Vagina (tissue), 2 donors: Measurements from ENCODE around the gene XPO5. TPM values are rescaled to one million over a fixed set of nuclear protein-coding genes. Genes with fewer than 3 reads are reported as not detected.

Experiments used
- DNase-seq, 2 donors: peaks; one replicate each; pipeline ENCODE4 v3.0.0-alpha.2; 2017; ENCODE audit errors: extremely low spot score in 2 of 2
- H3K27ac ChIP-seq: fragments of 200-600 bp; sonication (generic); one replicate; pipeline ENCODE4 v1.5.1; 2019
- H3K27me3 ChIP-seq: fragments of 200-600 bp; sonication (generic); one replicate; pipeline ENCODE4 v1.5.1; 2019
- H3K36me3 ChIP-seq, 2 donors: fragments of 200-600 bp; sonication (generic); one replicate each; pipeline ENCODE4 v1.5.1; 2017 to 2019
- H3K4me1 ChIP-seq: fragments of 200-600 bp; sonication (generic); one replicate; pipeline ENCODE4 v1.5.1; 2019
- H3K4me3 ChIP-seq, 2 donors: fragments of 200-600 bp; sonication (generic); 1 replicate in 1 of 2; 2 replicates in 1 of 2; pipeline ENCODE4 v1.5.1; 2016 to 2019
- H3K9me3 ChIP-seq: fragments of 200-600 bp; sonication (generic); one replicate; pipeline ENCODE4 v1.5.1; 2019
- POLR2A ChIP-seq, 2 donors: fragments of 450-650 bp; IDR thresholded peaks; one replicate each; pipeline ENCODE4 v1.6.1; 2017; ENCODE audit warnings: antibody characterized with exemption in 2 of 2, mild to moderate bottlenecking in 2 of 2, moderate library complexity in 2 of 2
- POLR2AphosphoS5 ChIP-seq, 2 donors: sonication (generic); formaldehyde crosslinking; IDR thresholded peaks; one replicate each; pipeline ENCODE4 v1.9.0; 2017; ENCODE audit warnings: antibody characterized with exemption in 2 of 2, mild to moderate bottlenecking in 2 of 2, low read depth in 1 of 2; ENCODE audit not compliant: insufficient read depth in 1 of 2
- intact Hi-C: fragments of 100-400 bp; cut with DNase I; formaldehyde crosslinking; loops from one replicate; pipeline ENCODE4 v1.15.1; 2023
- small RNA-seq: library from RNA; depleted of rRNA; stranded (forward); fragments of <200 nt; gene quantifications from one replicate; pipeline ENCODE3, GENCODE V24; 2016
- total RNA-seq: library from RNA; depleted of rRNA; stranded (reverse); fragments of >200 nt; gene quantifications from one replicate; pipeline ENCODE4 v1.2.3, GENCODE V29; 2016
- TF ChIP-seq, protein P1 (sequence below), 3 experiments: fragments of 450-650 bp in 2 of 3; fragments of 200-600 bp in 1 of 3; sonication (generic) in 1 of 3; IDR thresholded peaks; one replicate each; pipeline ENCODE4 v1.5.1; 2017 to 2019; ENCODE audit warnings: antibody characterized with exemption in 3 of 3, mild to moderate bottlenecking in 2 of 3, moderate library complexity in 2 of 3

XPO5 gene
- total RNA-seq, 1 donor from 2014 or later, result 24.3 TPM

DNA sequence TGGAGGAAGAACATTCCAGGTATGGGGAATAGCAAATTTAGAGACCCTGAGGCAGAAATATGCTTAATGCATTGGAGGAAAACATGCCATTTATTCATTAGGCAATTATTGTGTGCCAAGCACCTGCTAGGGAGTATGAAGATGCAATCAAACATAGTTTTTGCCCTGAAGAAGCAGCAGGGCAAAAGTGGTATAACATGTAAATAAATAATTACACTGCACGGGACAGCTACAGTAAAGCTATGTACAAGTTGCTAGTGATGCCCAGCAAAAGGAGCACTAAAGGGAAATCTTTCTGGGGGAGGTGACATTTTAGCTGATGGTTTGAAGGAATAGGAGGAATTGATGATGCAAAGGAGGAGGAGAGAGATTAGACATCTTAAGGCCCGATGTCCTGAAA is 99.1 kb downstream of the XPO5 start:
- H3K27me3 ChIP-seq, result no peaks in the 10 kb centered on the region
- H3K4me1 ChIP-seq, result peaks cover 38% of the 10 kb centered on the region
- intact Hi-C loops, result no loop called here
- DNase-seq, result no peak
- TF ChIP-seq POLR2A (IDR thresholded peaks at IDR 0.05) (no peak), POLR2AphosphoS5 (IDR thresholded peaks at IDR 0.05; ENCODE audit: insufficient read depth in 1 of 2, low read depth in 1 of 2) (no peak)
- TF ChIP-seq, protein P1, sequence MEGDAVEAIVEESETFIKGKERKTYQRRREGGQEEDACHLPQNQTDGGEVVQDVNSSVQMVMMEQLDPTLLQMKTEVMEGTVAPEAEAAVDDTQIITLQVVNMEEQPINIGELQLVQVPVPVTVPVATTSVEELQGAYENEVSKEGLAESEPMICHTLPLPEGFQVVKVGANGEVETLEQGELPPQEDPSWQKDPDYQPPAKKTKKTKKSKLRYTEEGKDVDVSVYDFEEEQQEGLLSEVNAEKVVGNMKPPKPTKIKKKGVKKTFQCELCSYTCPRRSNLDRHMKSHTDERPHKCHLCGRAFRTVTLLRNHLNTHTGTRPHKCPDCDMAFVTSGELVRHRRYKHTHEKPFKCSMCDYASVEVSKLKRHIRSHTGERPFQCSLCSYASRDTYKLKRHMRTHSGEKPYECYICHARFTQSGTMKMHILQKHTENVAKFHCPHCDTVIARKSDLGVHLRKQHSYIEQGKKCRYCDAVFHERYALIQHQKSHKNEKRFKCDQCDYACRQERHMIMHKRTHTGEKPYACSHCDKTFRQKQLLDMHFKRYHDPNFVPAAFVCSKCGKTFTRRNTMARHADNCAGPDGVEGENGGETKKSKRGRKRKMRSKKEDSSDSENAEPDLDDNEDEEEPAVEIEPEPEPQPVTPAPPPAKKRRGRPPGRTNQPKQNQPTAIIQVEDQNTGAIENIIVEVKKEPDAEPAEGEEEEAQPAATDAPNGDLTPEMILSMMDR (IDR thresholded peaks at IDR 0.05), result no peak
- peak overlapping the region; percentile 90 for H3K27ac ChIP-seq
- H3K36me3 ChIP-seq, result no peaks in the 10 kb centered on the region
- H3K9me3 ChIP-seq, result no peaks in the 10 kb centered on the region
- H3K4me3 ChIP-seq, result peak overlapping the region; percentile 67 to 90

DNA sequence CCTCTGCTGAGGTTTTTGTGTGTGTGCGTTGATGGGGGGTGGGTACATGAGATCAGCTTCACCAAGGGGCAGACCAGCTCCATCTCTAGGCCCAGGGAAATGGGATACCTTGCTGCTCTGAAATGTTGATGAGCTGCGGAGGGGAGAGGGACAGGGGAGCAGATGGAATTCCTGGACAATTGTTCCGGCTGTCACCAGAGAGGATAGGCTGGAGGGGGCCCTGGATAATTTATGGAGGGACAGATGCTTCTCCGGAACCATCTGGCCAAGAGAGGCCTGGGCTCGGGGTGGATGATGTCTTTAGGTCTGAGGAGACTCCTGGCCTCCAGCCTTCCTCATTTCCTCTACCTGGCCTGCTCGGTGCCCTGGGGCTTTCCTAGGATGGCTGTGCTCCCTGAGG is 100.3 kb downstream of the XPO5 start:
- Histone ChIP-seq H3K9me3 (no peaks in the 10 kb centered on the region), H3K36me3 (no peaks in the 10 kb centered on the region), H3K4me1 (peaks cover 27% of the 10 kb centered on the region), H3K4me3 (no peak overlapping the region), H3K27me3 (no peaks in the 10 kb centered on the region), H3K27ac (no peak overlapping the region)
- TF ChIP-seq POLR2AphosphoS5 (IDR thresholded peaks at IDR 0.05; ENCODE audit: insufficient read depth in 1 of 2, low read depth in 1 of 2), result no peak
- intact Hi-C loops, result no loop called here
- DNase-seq, result no peak

DNA sequence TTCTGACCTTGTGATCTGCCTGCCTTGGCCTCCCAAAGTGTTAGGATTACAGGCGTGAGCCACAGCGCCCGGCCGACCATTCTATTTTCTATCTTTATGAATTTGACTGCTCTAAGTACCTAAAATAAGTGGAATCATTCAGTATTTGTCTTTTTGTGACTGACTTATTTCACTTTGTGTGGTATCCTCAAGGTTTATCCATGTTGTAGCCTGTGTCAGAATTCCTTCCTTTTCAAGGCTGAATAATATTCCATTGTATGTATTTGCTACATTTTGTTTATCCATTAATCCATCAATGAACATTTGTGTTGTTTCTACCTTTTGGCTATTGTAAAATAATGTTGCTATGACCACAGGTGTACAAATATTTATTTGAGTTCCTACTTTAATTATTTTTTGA is 103.3 kb downstream of the XPO5 start:
- no peak for DNase-seq
- Histone ChIP-seq H3K4me1 (no peaks in the 10 kb centered on the region), H3K27ac (no peak overlapping the region), H3K27me3 (no peaks in the 10 kb centered on the region), H3K36me3 (no peaks in the 10 kb centered on the region), H3K4me3 (no peak overlapping the region), H3K9me3 (no peaks in the 10 kb centered on the region)
- TF ChIP-seq POLR2A (IDR thresholded peaks at IDR 0.05), result no peak
- no peak for TF ChIP-seq POLR2AphosphoS5 (IDR thresholded peaks at IDR 0.05; ENCODE audit: insufficient read depth in 1 of 2, low read depth in 1 of 2)
- TF ChIP-seq, protein P1 (IDR thresholded peaks at IDR 0.05), result no peak
- intact Hi-C loops, result no loop called here

Small RNAs within 50 kb of the gene (small RNA-seq; reads per million reads assigned to genes)
- not detected for gene RF00426
- gene RNU6-1113P, result not detected

Other genes starting within 250 kb of the XPO5 start
- gene ZNF318, start 206.4 kb downstream of the XPO5 start, total RNA-seq, result 17.2 TPM
- gene ABCC10, start 148.5 kb downstream of the XPO5 start, total RNA-seq, result 22.8 TPM
- 3.9 TPM for gene DLK2, start 120.5 kb downstream of the XPO5 start, total RNA-seq
- gene TJAP1, start 98.5 kb downstream of the XPO5 start, total RNA-seq, result 27.5 TPM
- not detected for gene LRRC73, start 65.7 kb downstream of the XPO5 start, total RNA-seq
- gene YIPF3, start 59.1 kb downstream of the XPO5 start, total RNA-seq, result 80.0 TPM
- 34.1 TPM for gene POLR1C, start 58.9 kb downstream of the XPO5 start, total RNA-seq
- 11.3 TPM for gene POLH, start 147 bp upstream of the XPO5 start, total RNA-seq
- 45.7 TPM for gene GTPBP2, start 53.2 kb upstream of the XPO5 start, total RNA-seq
- gene MAD2L1BP, start 59.8 kb upstream of the XPO5 start, total RNA-seq, result 58.4 TPM
- 0.74 TPM for gene RSPH9, start 69.0 kb upstream of the XPO5 start, total RNA-seq
- 31.9 TPM for gene MRPS18A, start 111.8 kb upstream of the XPO5 start, total RNA-seq
- 194 TPM for gene VEGFA, start 194.2 kb upstream of the XPO5 start, total RNA-seq